Prostate gland (tissue), 2 donors: ENCODE results near the gene TAF3.

Experiments used
- POLR2A ChIP-seq: fragments of 450-650 bp; IDR thresholded peaks from one replicate; pipeline ENCODE4 v1.6.1; 2016; ENCODE audit warnings: antibody characterized with exemption, mild to moderate bottlenecking
- POLR2AphosphoS5 ChIP-seq: sonication (generic); formaldehyde crosslinking; IDR thresholded peaks from one replicate; pipeline ENCODE4 v1.6.1; 2017; ENCODE audit warnings: antibody characterized with exemption
- TF ChIP-seq, protein P1 (sequence below), 4 experiments: fragments of 200-600 bp in 2 of 4; fragments of 450-650 bp in 2 of 4; sonication (generic) in 2 of 4; IDR thresholded peaks; 1 replicate in 3 of 4; 2 replicates in 1 of 4; pipeline ENCODE4 v1.5.1; 2016 to 2019; ENCODE audit warnings: antibody characterized with exemption in 4 of 4, mild to moderate bottlenecking in 2 of 4, moderate library complexity in 2 of 4

DNA sequence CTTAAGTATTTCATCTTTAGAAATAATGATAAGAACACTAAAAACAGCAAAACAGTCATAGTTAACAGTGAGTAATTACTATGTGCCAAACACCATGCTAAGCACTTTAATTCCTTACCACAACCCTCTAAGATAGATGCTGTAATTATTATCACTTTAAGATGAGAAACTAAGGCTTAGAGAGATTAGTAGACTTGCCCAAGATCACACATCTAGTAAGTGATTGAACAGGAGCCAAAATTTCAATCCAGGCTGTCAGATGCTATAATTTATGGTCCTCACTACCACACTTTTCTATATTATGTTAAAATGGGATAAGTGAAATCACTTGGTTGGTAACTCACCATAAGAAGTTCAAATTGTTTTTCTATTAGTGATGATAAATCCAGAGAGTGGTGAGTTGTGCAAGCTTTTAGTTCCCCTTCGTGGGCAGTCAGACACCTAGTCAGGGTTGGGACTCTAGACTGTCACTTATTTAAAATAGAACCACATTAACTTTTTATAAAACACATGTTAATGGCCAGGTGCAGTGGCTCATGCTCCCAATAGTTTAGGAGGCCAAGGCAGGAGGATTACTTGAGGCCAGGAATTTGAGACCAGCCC, 150.3 kb downstream of the TAF3 start:
- TF ChIP-seq, protein P1, sequence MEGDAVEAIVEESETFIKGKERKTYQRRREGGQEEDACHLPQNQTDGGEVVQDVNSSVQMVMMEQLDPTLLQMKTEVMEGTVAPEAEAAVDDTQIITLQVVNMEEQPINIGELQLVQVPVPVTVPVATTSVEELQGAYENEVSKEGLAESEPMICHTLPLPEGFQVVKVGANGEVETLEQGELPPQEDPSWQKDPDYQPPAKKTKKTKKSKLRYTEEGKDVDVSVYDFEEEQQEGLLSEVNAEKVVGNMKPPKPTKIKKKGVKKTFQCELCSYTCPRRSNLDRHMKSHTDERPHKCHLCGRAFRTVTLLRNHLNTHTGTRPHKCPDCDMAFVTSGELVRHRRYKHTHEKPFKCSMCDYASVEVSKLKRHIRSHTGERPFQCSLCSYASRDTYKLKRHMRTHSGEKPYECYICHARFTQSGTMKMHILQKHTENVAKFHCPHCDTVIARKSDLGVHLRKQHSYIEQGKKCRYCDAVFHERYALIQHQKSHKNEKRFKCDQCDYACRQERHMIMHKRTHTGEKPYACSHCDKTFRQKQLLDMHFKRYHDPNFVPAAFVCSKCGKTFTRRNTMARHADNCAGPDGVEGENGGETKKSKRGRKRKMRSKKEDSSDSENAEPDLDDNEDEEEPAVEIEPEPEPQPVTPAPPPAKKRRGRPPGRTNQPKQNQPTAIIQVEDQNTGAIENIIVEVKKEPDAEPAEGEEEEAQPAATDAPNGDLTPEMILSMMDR (IDR thresholded peaks at IDR 0.05): no peak
- TF ChIP-seq POLR2AphosphoS5 (no peak), POLR2A (no peak)
